ENCODE measurements around the gene WASF2.
A peak's percentile ranks its signal among the peaks of the same experiment; 100 is the strongest.
"Not testable (repeated sequence)": the region's sequence is repeated elsewhere in the genome, so short reads cannot be mapped to it uniquely, and the experiment has no call there.

WASF2 gene

DNA sequence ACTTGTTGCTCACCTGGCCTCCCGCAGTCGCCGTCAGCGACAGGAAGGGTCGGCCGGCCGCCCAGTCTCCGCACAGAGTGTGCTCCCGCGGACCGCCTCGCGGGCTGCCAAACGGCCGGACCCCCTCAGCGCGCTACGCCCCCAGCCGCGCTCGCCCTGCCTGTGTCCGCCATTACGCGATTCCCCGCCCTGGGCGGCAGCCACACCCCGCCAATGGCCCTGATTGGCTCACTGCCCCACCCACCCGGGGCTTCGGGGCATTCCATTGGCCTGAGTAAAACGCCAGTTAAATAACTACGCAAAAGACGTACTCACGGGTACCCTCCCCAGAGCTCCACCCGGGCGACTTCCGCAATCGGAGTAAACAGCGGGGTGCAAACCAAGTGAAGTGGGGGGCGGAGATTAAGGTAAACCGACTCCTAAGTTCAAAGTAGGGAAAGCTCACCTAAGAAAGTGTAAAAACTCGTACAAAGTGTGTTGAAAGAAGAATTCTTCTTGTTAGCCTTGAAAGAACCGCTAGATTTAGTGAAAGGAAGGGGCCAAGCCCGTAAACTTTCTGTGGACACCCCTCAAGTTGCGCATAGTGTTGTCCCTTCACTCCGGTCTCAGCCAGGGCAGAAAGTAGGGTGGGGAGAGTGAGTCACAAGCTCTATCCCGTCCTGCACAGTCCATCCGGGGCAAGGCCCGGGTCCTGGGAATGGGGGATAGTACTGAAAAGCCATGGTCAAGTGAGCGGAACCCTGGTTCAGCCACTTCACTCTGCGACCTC lies at the start of gene WASF2:
WASF2 (minus strand) TSS at position 195 of the 769 bp plus-strand sequence. CDS start 61,277 bp downstream, outside the sequence.
- H3K4me3 ChIP-seq (ENCODE audit: low read length) = peak within 1 kb of the TSS; percentile 100
- peak; percentile 97 for DNase-seq (ENCODE audit: low read depth)
- TF ChIP-seq, protein P1, sequence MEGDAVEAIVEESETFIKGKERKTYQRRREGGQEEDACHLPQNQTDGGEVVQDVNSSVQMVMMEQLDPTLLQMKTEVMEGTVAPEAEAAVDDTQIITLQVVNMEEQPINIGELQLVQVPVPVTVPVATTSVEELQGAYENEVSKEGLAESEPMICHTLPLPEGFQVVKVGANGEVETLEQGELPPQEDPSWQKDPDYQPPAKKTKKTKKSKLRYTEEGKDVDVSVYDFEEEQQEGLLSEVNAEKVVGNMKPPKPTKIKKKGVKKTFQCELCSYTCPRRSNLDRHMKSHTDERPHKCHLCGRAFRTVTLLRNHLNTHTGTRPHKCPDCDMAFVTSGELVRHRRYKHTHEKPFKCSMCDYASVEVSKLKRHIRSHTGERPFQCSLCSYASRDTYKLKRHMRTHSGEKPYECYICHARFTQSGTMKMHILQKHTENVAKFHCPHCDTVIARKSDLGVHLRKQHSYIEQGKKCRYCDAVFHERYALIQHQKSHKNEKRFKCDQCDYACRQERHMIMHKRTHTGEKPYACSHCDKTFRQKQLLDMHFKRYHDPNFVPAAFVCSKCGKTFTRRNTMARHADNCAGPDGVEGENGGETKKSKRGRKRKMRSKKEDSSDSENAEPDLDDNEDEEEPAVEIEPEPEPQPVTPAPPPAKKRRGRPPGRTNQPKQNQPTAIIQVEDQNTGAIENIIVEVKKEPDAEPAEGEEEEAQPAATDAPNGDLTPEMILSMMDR (IDR thresholded peaks at IDR 0.05; ENCODE audit: insufficient read depth, low read depth, low read length, missing control alignments) = no peak

- H3K4me3 ChIP-seq (ENCODE audit: low read length) = no peak overlapping the region
- DNase-seq (ENCODE audit: low read depth) = peak; percentile 61
- TF ChIP-seq, protein P1 (IDR thresholded peaks at IDR 0.05; ENCODE audit: insufficient read depth, low read depth, low read length, missing control alignments) = no peak
Observed at GRCh38 chr1:27538793-27539192, 48.8 kb upstream of the WASF2 start.

- H3K4me3 ChIP-seq (ENCODE audit: low read length); DNase-seq (ENCODE audit: low read depth): not testable (repeated sequence)
Observed at GRCh38 chr1:27538305-27538676, 48.3 kb upstream of the WASF2 start.

DNA sequence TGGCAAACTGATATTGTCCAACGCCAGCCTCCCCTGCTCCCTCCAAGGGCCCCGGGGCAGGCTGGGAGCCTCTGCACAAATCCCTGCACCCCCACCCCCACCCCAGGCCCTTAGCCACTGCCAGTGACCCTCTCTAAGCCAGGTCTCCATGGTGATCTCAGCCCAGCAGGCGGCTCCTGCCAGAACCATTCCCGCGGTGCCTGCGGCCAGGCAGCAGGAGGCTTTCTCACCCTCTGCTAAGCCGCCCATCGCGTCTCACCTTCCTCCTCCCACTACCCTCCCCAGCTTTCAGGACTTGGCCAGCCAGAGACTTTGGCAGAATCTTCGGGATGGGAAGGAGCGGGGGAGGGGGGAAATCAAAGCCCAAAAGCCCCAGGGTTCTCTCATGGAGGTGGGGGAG lies 46.8 kb upstream of the WASF2 start:
- TF ChIP-seq, protein P1 (IDR thresholded peaks at IDR 0.05; ENCODE audit: insufficient read depth, low read depth, low read length, missing control alignments) = no peak
- H3K4me3 ChIP-seq (ENCODE audit: low read length) = no peak overlapping the region
- peak; percentile 51 for DNase-seq (ENCODE audit: low read depth)

GRCh38 chr1:27536010-27536757 lies 46.2 kb upstream of the WASF2 start:
- no peak for DNase-seq (ENCODE audit: low read depth)
- H3K4me3 ChIP-seq (ENCODE audit: low read length) = no peak overlapping the region
- TF ChIP-seq, protein P1 (IDR thresholded peaks at IDR 0.05; ENCODE audit: insufficient read depth, low read depth, low read length, missing control alignments) = no peak

- DNase-seq (ENCODE audit: low read depth) = peak; percentile 65
- TF ChIP-seq, protein P1 (IDR thresholded peaks at IDR 0.05; ENCODE audit: insufficient read depth, low read depth, low read length, missing control alignments) = no peak
- no peak overlapping the region for H3K4me3 ChIP-seq (ENCODE audit: low read length)
Observed at GRCh38 chr1:27535386-27535785, 45.4 kb upstream of the WASF2 start.

- TF ChIP-seq, protein P1 (IDR thresholded peaks at IDR 0.05; ENCODE audit: insufficient read depth, low read depth, low read length, missing control alignments) = no peak
- no peak overlapping the region for H3K4me3 ChIP-seq (ENCODE audit: low read length)
- DNase-seq (ENCODE audit: low read depth) = no peak
Observed at GRCh38 chr1:27531959-27532685, 42.2 kb upstream of the WASF2 start.
